Endothelial cell of umbilical vein (primary cell): Measurements from ENCODE around the gene IRF6. TPM values are rescaled to one million over a fixed set of nuclear protein-coding genes. Genes with fewer than 3 reads are reported as not detected.

Experiments
- BruUV-seq: library from RNA; stranded (reverse); fragments of 400-500 nt; replicated peaks from 2 replicates; lab custom pipeline; 2021; lab: Mats Ljungman, UMichigan
- CTCF ChIA-PET: fragments of 300-600, 350-600 bp; sonication (Branson Sonifier 250); formaldehyde crosslinking; loops from one replicate; lab custom pipeline; 2021; ENCODE audit warnings: antibody characterized with exemption, inconsistent platforms; lab: Charles Lee
- POLR2A ChIA-PET: fragments of 300-600, 350-600 bp; sonication (Branson Sonifier 250); formaldehyde crosslinking; loops from one replicate; lab custom pipeline; 2021; ENCODE audit warnings: antibody characterized with exemption, inconsistent platforms; lab: Charles Lee
- DNase-seq: peaks from one replicate; pipeline ENCODE4 v3.0.0-alpha.2; 2011; ENCODE audit warnings: low read depth, low spot score
- FAIRE-seq: peaks from 2 replicates; lab custom pipeline; 2011; peaks lifted over from hg19 to GRCh38; lab: Jason Lieb, UNC
- H2AFZ ChIP-seq: 2 replicates; pipeline ENCODE4 v1.6.0; 2012; ENCODE audit warnings: low read depth, low read length, control low read depth, inconsistent platforms
- H3K27ac ChIP-seq: 2 replicates; pipeline ENCODE4 v1.5.1; 2011; ENCODE audit warnings: low read depth, mild to moderate bottlenecking, control low read depth, low read length, moderate library complexity; ENCODE audit not compliant: insufficient read depth
- H3K27me3 ChIP-seq, 2 experiments: 2 replicates each; pipeline versions ENCODE4 v1.6.0 to v1.6.1; 2011; ENCODE audit warnings: low read length in 2 of 2, mixed read lengths in 1 of 2; ENCODE audit not compliant: control insufficient read depth in 2 of 2, insufficient read depth in 2 of 2
- H3K36me3 ChIP-seq, 2 experiments: 2 replicates in 1 of 2; 3 replicates in 1 of 2; pipeline ENCODE4 v1.5.1; 2011; ENCODE audit warnings: low read length in 2 of 2, mild to moderate bottlenecking in 1 of 2, moderate library complexity in 1 of 2; ENCODE audit not compliant: control insufficient read depth in 2 of 2, insufficient read depth in 2 of 2; ENCODE audit errors: extremely low read depth in 1 of 2
- H3K4me1 ChIP-seq: 3 replicates; pipeline ENCODE4 v1.5.1; 2011; ENCODE audit warnings: mild to moderate bottlenecking, low read length; ENCODE audit not compliant: control insufficient read depth, insufficient read depth; ENCODE audit errors: extremely low read depth
- H3K4me2 ChIP-seq: 2 replicates; pipeline ENCODE4 v1.6.1; 2011; ENCODE audit warnings: low read length, control low read depth, mixed read lengths; ENCODE audit not compliant: insufficient read depth
- H3K4me3 ChIP-seq, 3 experiments: fragments of 200-600 bp in 1 of 3; sonication (generic), shearing (Covaris generic) in 1 of 3; replicated peaks in 1 of 3; 2 replicates each; pipeline ENCODE4 v1.5.1; 2011 to 2016; ENCODE audit warnings: control low read depth in 3 of 3, low read length in 3 of 3, mild to moderate bottlenecking in 2 of 3, inconsistent platforms in 1 of 3, low read depth in 1 of 3, moderate library complexity in 1 of 3; ENCODE audit not compliant: insufficient read depth in 1 of 3
- H3K79me2 ChIP-seq: 2 replicates; pipeline ENCODE4 v1.6.0; 2012; ENCODE audit warnings: low read length, inconsistent platforms; ENCODE audit not compliant: control insufficient read depth, insufficient read depth
- H3K9ac ChIP-seq: replicated peaks from 2 replicates; pipeline ENCODE3; 2011; ENCODE audit warnings: low read length, control low read depth; ENCODE audit not compliant: insufficient read depth; ENCODE audit errors: extremely low read depth
- H3K9me1 ChIP-seq: replicated peaks from 3 replicates; pipeline ENCODE4 v1.6.0; 2011; ENCODE audit warnings: mild to moderate bottlenecking, low read length; ENCODE audit not compliant: control insufficient read depth, insufficient read depth; ENCODE audit errors: extremely low read depth
- H3K9me3 ChIP-seq: replicated peaks from 2 replicates; pipeline ENCODE4 v1.5.1; 2012; ENCODE audit warnings: low read length, inconsistent platforms; ENCODE audit not compliant: control insufficient read depth, insufficient read depth
- H4K20me1 ChIP-seq: replicated peaks from 2 replicates; pipeline ENCODE3; 2011; ENCODE audit warnings: mild to moderate bottlenecking, low read length; ENCODE audit not compliant: control insufficient read depth, insufficient read depth; ENCODE audit errors: extremely low read depth
- GATA2 ChIP-seq: IDR thresholded peaks from 2 replicates; pipeline ENCODE4 v1.7.0; 2011; ENCODE audit warnings: low read depth, mild to moderate bottlenecking, moderate library complexity, mixed read lengths, low read length; ENCODE audit not compliant: insufficient read length, insufficient read depth
- JUN ChIP-seq: IDR thresholded peaks from 2 replicates; pipeline ENCODE4 v1.6.1; 2011; ENCODE audit warnings: borderline replicate concordance, low read depth; ENCODE audit not compliant: insufficient read length, insufficient read depth
- MYC ChIP-seq: IDR thresholded peaks from one replicate; pipeline ENCODE4 v1.6.1; 2011; ENCODE audit warnings: mild to moderate bottlenecking, low read depth, low read length
- dilution Hi-C: fragments of 300-500 bp; cut with MboI; formaldehyde crosslinking; loops from one replicate; pipeline ENCODE4 v1.15.0; 2019; ENCODE audit warnings: low sequenced_read_pairs; ENCODE audit not compliant: extremely low pct_ligation_motif_present
- intact Hi-C: fragments of 100-400 bp; cut with micrococcal nuclease; formaldehyde crosslinking; loops from one replicate; pipeline ENCODE4 v1.10.0; 2022
- polyA plus RNA-seq, 4 experiments: library from polyadenylated mRNA; depleted of rRNA in 3 of 4; stranded (reverse) in 3 of 4; unstranded in 1 of 4; fragments of >200 nt; gene quantifications; 2 replicates each; pipeline versions ENCODE4 v1.2.1 to v1.2.3, GENCODE V29; 2011 to 2012; ENCODE audit warnings: missing spikeins in 1 of 4
- total RNA-seq: library from RNA; stranded (reverse); gene quantifications from 2 replicates; pipeline ENCODE4 v1.2.3, GENCODE V29; 2021
- TF ChIP-seq, protein P1 (sequence below): IDR thresholded peaks from 2 replicates; pipeline ENCODE4 v1.6.1; 2011; ENCODE audit not compliant: insufficient read depth, insufficient read length

The IRF6 gene
- total and polyA plus RNA-seq, 2 donors (not counting 3 experiments of a cell fraction or from before 2014, with no cell fraction given), result 42.0 to 55.8 TPM

DNA sequence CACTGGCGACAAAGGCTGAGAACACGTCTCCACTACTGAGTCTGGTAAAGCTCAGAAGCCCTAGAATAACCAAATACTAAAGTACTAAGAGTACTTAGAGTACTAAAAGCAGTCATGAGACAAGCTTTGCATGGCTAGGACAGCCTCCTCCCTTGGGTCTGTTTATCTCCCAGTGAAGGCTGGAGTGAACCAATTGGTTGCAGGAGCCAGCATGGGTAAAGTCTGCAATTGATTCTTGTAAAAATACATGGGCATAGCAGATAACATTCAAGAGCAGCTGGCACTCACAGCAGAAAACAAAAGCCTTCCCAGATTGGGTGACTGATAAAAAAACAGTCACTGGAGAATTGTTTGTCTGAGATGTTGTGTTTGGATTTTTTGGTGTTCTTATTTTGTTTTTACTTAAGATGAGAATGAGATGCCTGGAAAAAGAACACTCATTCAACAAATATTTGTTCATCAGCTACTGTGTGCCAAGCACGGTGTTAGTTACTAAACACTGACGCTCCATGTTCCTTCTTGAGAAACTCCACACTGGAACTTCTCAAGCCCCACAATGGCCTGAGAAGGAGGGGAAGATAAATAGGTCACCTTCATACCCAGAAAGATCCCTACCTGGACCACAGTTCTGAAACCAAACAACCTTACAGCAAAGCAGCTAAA, 3.7 kb downstream of the IRF6 start:
- no TSS peak for BruUV-seq
- H3K9me3 ChIP-seq, result no peaks in the 10 kb centered on the region
- peak overlapping the region; percentile 99 for H3K27ac ChIP-seq
- no peaks in the 10 kb centered on the region for H4K20me1 ChIP-seq
- H3K4me3 ChIP-seq, result peak overlapping the region in 2 of 3 experiments; percentile 19 to 40
- peak; percentile 94 for DNase-seq
- intact Hi-C loops, result loop anchor here (1.0 kb wide), 1 partner anchor 21 kb away; no protein-coding TSS in a partner anchor
- H3K9ac ChIP-seq, result peak overlapping the region; percentile 91
- ChIA-PET CTCF (interaction anchor here (0.8 to 2.7 kb wide), 4 partner anchors 11 to 33 kb away, joined by 3 to 20 read pairs (median 6); partner anchors contain the start of gene C1orf74), POLR2A (interaction anchor here (1.5 kb wide), 1 partner anchor 38 kb away, joined by 6 read pairs; no protein-coding TSS in a partner anchor)
- H2AFZ ChIP-seq, result peak overlapping the region; percentile 11
- H3K4me2 ChIP-seq, result peak overlapping the region; percentile 72
- dilution Hi-C loops, result no loop called here
- FAIRE-seq, result no peak
- no peaks in the 10 kb centered on the region for H3K9me1 ChIP-seq
- H3K27me3 ChIP-seq, result no peaks in the 10 kb centered on the region
- no peaks in the 10 kb centered on the region for H3K79me2 ChIP-seq
- peaks cover 30% of the 10 kb centered on the region for H3K4me1 ChIP-seq
- H3K36me3 ChIP-seq, result no peaks in the 10 kb centered on the region
- TF ChIP-seq JUN (peak; percentile 60), GATA2 (peak; percentile 45), MYC (no peak)
- TF ChIP-seq, protein P1, sequence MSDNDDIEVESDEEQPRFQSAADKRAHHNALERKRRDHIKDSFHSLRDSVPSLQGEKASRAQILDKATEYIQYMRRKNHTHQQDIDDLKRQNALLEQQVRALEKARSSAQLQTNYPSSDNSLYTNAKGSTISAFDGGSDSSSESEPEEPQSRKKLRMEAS, result no peak
